ENCODE measurements around the gene FLG.

The FLG gene

DNA sequence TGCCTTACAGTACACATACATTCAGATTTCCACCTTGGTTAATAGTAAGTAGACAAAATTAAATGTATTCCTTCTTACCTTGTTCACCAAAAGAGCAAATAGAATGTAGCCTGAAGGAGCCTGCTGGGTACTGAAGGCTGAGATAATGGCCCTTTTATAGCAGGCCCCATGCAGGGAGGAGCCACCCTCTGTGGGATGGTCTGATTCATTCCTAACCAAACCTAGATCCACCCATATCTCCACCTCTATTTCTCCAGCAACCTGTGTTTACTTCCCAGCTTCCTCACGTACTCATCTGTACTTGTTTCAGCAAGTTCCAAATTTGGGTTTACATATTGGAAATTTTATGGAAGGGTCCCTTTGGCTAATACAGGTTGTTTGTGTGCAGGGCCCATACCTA lies at the start of gene FLG:
Gene FLG (minus strand): TSS at position 129 of the 400 bp plus-strand sequence. CDS start 9,783 bp downstream, outside the sequence.
- DNase-seq (ENCODE audit: extremely low spot score): no peak
- POLR2A ChIA-PET: no interaction called here
- TF ChIP-seq, protein P1, sequence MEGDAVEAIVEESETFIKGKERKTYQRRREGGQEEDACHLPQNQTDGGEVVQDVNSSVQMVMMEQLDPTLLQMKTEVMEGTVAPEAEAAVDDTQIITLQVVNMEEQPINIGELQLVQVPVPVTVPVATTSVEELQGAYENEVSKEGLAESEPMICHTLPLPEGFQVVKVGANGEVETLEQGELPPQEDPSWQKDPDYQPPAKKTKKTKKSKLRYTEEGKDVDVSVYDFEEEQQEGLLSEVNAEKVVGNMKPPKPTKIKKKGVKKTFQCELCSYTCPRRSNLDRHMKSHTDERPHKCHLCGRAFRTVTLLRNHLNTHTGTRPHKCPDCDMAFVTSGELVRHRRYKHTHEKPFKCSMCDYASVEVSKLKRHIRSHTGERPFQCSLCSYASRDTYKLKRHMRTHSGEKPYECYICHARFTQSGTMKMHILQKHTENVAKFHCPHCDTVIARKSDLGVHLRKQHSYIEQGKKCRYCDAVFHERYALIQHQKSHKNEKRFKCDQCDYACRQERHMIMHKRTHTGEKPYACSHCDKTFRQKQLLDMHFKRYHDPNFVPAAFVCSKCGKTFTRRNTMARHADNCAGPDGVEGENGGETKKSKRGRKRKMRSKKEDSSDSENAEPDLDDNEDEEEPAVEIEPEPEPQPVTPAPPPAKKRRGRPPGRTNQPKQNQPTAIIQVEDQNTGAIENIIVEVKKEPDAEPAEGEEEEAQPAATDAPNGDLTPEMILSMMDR (IDR thresholded peaks at IDR 0.05; ENCODE audit: control extremely low read depth, extremely low read depth, low read depth, missing control alignments): no peak
- CTCF ChIA-PET: interaction anchor here (1.0 kb wide), 1 partner anchor 22 kb away, joined by 3 read pairs; no protein-coding TSS in a partner anchor

DNA sequence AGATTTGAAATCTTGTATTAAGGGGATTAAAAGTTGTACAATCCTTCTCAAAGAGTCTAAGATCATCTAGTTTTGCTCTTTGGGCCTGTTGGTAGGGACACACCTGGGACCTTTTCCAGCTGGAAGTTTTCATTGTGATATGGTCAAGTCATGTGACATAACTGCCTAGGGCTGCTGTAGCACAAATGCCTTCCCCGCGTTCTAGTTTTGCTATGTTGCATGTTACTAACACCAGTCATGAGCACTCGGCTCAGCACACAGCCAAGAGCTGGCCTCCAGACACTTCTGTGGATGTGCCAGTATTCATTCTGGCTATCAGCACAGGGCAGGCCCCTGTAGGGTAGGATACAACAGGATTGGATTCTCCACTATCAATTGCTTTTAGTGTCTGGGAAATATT lies 49.4 kb upstream of the FLG start:
- no peak for DNase-seq (ENCODE audit: extremely low spot score)
- CTCF ChIA-PET: interaction anchor here (2.3 kb wide), 1 partner anchor 11 kb away, joined by 8 read pairs; no protein-coding TSS in a partner anchor
- TF ChIP-seq, protein P1 (IDR thresholded peaks at IDR 0.05; ENCODE audit: control extremely low read depth, extremely low read depth, low read depth, missing control alignments): no peak
- POLR2A ChIA-PET: no interaction called here

DNA sequence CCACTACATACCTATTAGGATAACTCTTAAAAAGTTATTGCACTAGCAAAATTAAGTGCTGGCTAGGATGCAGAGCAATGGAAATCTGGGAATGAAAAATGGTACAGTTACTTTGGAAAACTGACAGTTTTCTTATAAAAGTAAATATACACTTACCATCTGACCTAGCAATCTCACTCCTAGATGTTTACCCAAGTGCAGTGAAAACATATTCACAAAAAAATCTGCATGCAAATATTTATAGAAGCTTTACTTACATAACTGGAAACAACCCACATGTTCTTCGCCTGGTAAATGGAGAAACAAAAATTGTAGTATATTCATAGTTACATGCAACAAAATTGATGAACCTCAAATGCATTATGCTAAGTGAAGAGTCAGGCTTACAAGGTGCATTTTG lies 47.6 kb upstream of the FLG start:
- ChIA-PET POLR2A (no interaction called here), CTCF (interaction anchor here (1.4 kb wide), 1 partner anchor 25 kb away, joined by 3 read pairs; no protein-coding TSS in a partner anchor)
- no peak for DNase-seq (ENCODE audit: extremely low spot score)
- TF ChIP-seq, protein P1 (IDR thresholded peaks at IDR 0.05; ENCODE audit: control extremely low read depth, extremely low read depth, low read depth, missing control alignments): no peak

DNA sequence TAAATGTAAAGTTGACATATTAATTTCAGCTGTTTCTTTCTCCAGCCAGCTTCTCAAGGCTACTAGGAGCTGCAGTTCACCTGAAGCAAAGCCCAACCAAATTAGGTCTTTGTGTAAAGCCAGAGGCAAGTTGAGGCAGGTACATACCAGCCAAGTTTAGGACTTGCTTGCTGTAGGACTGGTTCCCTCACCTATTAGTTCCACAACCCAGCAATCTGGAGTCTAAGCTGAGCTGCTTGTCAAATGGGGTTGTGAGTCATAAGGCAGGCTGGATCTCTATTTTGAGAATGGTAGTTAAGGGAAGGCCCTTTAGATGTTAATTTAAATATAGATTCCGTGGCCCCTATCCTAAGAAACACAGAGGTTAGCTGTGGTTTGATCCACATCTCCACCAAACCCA lies 42.4 kb upstream of the FLG start:
- TF ChIP-seq, protein P1 (IDR thresholded peaks at IDR 0.05; ENCODE audit: control extremely low read depth, extremely low read depth, low read depth, missing control alignments): no peak
- CTCF ChIA-PET: interaction anchor here (0.6 to 1.5 kb wide), 3 partner anchors 9 to 178 kb away, joined by 3 to 5 read pairs (median 3); no protein-coding TSS in a partner anchor
- DNase-seq (ENCODE audit: extremely low spot score): no peak
- POLR2A ChIA-PET: no interaction called here

DNA sequence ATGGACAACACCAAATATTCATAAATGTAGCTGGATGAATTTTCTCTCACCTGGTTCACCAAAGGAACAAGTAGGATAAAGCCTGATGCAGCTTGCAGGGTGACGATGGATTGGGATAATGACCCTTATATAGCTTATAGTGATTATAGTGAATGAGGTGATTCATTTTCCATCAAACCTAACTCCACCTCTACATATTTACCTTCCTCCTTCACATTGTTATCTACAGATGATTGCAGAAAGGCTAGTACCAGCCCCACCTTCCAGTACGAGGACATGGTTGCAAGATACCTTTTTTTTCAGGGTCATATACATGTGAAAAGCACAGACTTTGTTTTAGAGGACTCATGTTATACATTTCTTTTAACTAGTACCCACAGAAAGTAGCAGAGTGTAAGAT lies 34.9 kb upstream of the FLG start, which contains the start of gene FLG2:
Gene FLG2 (minus strand): TSS at position 101 of the 400 bp plus-strand sequence. CDS start 1,122 bp downstream, outside the sequence.
- TF ChIP-seq, protein P1 (IDR thresholded peaks at IDR 0.05; ENCODE audit: control extremely low read depth, extremely low read depth, low read depth, missing control alignments): no peak
- ChIA-PET POLR2A (no interaction called here), CTCF (interaction anchor here (1.4 kb wide), 1 partner anchor 12 kb away, joined by 5 read pairs; no protein-coding TSS in a partner anchor)
- DNase-seq (ENCODE audit: extremely low spot score): no peak

DNA sequence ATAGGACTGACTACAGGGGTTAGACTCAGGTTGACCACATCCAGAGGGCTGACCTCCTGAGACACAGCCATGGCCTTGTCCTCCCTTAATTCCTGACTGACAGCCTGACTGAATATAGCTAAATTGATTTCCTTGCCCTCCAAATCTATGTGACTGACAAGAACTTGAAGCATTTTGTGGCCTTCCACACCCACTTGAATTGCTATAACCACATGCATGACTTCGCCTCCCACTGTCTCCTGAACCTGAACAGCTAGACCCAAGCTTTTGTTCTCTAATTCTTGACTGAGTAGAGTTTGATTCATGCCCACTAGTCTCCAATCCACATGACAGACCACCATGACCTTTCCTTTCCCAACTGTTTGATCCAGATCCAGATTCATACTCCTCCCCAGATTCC lies 31.7 kb upstream of the FLG start:
- POLR2A ChIA-PET: no interaction called here
- TF ChIP-seq, protein P1 (IDR thresholded peaks at IDR 0.05; ENCODE audit: control extremely low read depth, extremely low read depth, low read depth, missing control alignments): no peak
- CTCF ChIA-PET: interaction anchor here (1.2 kb wide), 1 partner anchor 9 kb away, joined by 6 read pairs; no protein-coding TSS in a partner anchor
- no peak for DNase-seq (ENCODE audit: extremely low spot score)

All from GM10248 (cell line).